Suprapubic skin (tissue), 4 donors: ENCODE results near the gene S1PR5.

Experiments used
- CTCF ChIP-seq, 2 donors: fragments of 200-600 bp in 1 of 2; fragments of 450-650 bp in 1 of 2; sonication (generic) in 1 of 2; IDR thresholded peaks; one replicate each; pipeline ENCODE4 v1.5.1; 2016 to 2019; ENCODE audit warnings: antibody characterized with exemption in 2 of 2, mild to moderate bottlenecking in 1 of 2, moderate library complexity in 1 of 2
- EP300 ChIP-seq: sonication (generic); formaldehyde crosslinking; IDR thresholded peaks from one replicate; pipeline ENCODE4 v1.6.1; 2017; ENCODE audit warnings: antibody characterized with exemption
- POLR2A ChIP-seq, 2 donors: fragments of 450-650 bp; IDR thresholded peaks; one replicate each; pipeline ENCODE4 v1.6.1; 2017; ENCODE audit warnings: antibody characterized with exemption in 2 of 2, mild to moderate bottlenecking in 2 of 2, moderate library complexity in 2 of 2
- POLR2AphosphoS5 ChIP-seq, 3 donors: sonication (generic); formaldehyde crosslinking; IDR thresholded peaks; one replicate each; pipeline ENCODE4 v1.6.1; 2017; ENCODE audit warnings: antibody characterized with exemption in 3 of 3

- no peak for TF ChIP-seq CTCF (IDR thresholded peaks at IDR 0.05)
- no peak for TF ChIP-seq EP300
- no peak for TF ChIP-seq POLR2A (IDR thresholded peaks at IDR 0.05)
- TF ChIP-seq POLR2AphosphoS5 (IDR thresholded peaks at IDR 0.05), result no peak
These were observed 5.9 kb upstream of the S1PR5 start for GRCh38 chr19:10523135-10523636.
